Measurements from ENCODE around the gene GPD1.

DNA sequence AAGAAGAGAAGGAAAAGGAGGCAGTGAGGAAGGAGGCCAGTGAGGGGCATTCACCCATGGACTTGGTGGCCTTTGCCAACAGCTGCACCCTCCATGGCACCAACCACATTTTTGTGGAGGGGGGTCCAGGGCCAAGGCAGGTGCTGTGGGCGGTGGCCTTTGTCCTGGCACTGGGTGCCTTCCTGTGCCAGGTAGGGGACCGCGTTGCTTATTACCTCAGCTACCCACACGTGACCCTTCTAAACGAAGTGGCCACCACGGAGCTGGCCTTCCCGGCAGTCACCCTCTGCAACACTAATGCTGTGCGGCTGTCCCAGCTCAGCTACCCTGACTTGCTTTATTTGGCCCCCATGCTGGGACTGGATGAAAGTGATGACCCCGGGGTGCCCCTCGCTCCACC, 30.1 kb upstream of the GPD1 start:
- TF ChIP-seq, protein P1, sequence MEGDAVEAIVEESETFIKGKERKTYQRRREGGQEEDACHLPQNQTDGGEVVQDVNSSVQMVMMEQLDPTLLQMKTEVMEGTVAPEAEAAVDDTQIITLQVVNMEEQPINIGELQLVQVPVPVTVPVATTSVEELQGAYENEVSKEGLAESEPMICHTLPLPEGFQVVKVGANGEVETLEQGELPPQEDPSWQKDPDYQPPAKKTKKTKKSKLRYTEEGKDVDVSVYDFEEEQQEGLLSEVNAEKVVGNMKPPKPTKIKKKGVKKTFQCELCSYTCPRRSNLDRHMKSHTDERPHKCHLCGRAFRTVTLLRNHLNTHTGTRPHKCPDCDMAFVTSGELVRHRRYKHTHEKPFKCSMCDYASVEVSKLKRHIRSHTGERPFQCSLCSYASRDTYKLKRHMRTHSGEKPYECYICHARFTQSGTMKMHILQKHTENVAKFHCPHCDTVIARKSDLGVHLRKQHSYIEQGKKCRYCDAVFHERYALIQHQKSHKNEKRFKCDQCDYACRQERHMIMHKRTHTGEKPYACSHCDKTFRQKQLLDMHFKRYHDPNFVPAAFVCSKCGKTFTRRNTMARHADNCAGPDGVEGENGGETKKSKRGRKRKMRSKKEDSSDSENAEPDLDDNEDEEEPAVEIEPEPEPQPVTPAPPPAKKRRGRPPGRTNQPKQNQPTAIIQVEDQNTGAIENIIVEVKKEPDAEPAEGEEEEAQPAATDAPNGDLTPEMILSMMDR (IDR thresholded peaks at IDR 0.05 in 8 of 11, conservative IDR thresholded peaks at IDR 0.05 in 3 of 11) = no peak
- TF ChIP-seq POLR2A (IDR thresholded peaks at IDR 0.05) (no peak), POLR2AphosphoS5 (IDR thresholded peaks at IDR 0.05) (no peak)

Measured in spleen (tissue), 7 donors.